Testis (tissue), 3 donors: Measurements from ENCODE around the gene GOLPH3. TPM values are rescaled to one million over a fixed set of nuclear protein-coding genes. Genes with fewer than 3 reads are reported as not detected.
A peak's percentile ranks its signal among the peaks of the same experiment; 100 is the strongest.

ENCODE experiments used
- DNase-seq: peaks from one replicate; pipeline ENCODE4 v3.0.0-alpha.2; 2019
- H3K27ac ChIP-seq, 2 donors: fragments of 200-600 bp; sonication (generic); one replicate each; pipeline ENCODE4 v1.5.1; 2019
- H3K27me3 ChIP-seq: fragments of 200-600 bp; sonication (generic); one replicate; pipeline ENCODE4 v1.5.1; 2019
- H3K36me3 ChIP-seq: fragments of 200-600 bp; sonication (generic); one replicate; pipeline ENCODE4 v1.5.1; 2017; ENCODE audit warnings: low read depth; ENCODE audit errors: missing control alignments
- H3K4me1 ChIP-seq: fragments of 200-600 bp; sonication (generic); one replicate; pipeline ENCODE4 v1.5.1; 2019
- H3K4me3 ChIP-seq, 2 donors: fragments of 200-600 bp; sonication (generic); one replicate each; pipeline ENCODE4 v1.5.1; 2017 to 2019
- H3K9me3 ChIP-seq: fragments of 200-600 bp; sonication (generic); one replicate; pipeline ENCODE4 v1.5.1; 2017
- CTCF ChIP-seq, 3 experiments: fragments of 450-650 bp in 2 of 3; fragments of 200-600 bp in 1 of 3; sonication (generic) in 1 of 3; IDR thresholded peaks; one replicate each; pipeline ENCODE4 v1.5.1; 2016 to 2019; ENCODE audit warnings: antibody characterized with exemption in 3 of 3, mild to moderate bottlenecking in 2 of 3, moderate library complexity in 1 of 3
- POLR2A ChIP-seq: fragments of 450-650 bp; IDR thresholded peaks from one replicate; pipeline ENCODE4 v1.6.1; 2017; ENCODE audit warnings: antibody characterized with exemption, mild to moderate bottlenecking, moderate library complexity
- WGBS, 2 donors: methylation state at CpG; one replicate each; pipeline ENCODE4 v1.1.5; 2018; 5-methylcytosine and 5-hydroxymethylcytosine counted together
- intact Hi-C: fragments of 100-400 bp; cut with DNase I; formaldehyde crosslinking; loops from one replicate; pipeline ENCODE4 v1.15.1; 2023; ENCODE audit warnings: low total_unique reads
- polyA plus RNA-seq: library from polyadenylated mRNA; stranded (reverse); fragments of 350-450 nt; fragmentation: Illumina TruSeq; extraction: RNeasy Lipid Tissue Mini Kit (QIAGEN cat#74804); gene quantifications from one replicate; pipeline ENCODE4 v1.2.3, GENCODE V29; 2014; ENCODE audit warnings: low read depth, low replicate concordance; ENCODE audit not compliant: insufficient read depth
- total RNA-seq, 2 donors: library from RNA; depleted of rRNA; stranded (reverse); fragments of >200 nt; gene quantifications; one replicate each; pipeline ENCODE4 v1.2.3, GENCODE V29; 2016

The GOLPH3 gene
- total and polyA plus RNA-seq, 3 donors from 2014 or later = 54.2 to 102 (median 88.7) TPM

GRCh38 chr5:32147959-32148358, 26.2 kb downstream of the GOLPH3 start:
- no peaks in the 10 kb centered on the region for H3K9me3 ChIP-seq
- TF ChIP-seq POLR2A (no peak), CTCF (IDR thresholded peaks at IDR 0.05) (no peak)
- peaks cover 19% of the 10 kb centered on the region for H3K4me1 ChIP-seq
- H3K27me3 ChIP-seq = no peaks in the 10 kb centered on the region
- H3K4me3 ChIP-seq = no peak overlapping the region
- H3K27ac ChIP-seq = no peak overlapping the region
- no peak for DNase-seq
- WGBS, 2 donors = 89 to 94% methylated on average over 4 of the region's 4 CpGs
- intact Hi-C loops = no loop called here
- no peaks in the 10 kb centered on the region for H3K36me3 ChIP-seq

DNA sequence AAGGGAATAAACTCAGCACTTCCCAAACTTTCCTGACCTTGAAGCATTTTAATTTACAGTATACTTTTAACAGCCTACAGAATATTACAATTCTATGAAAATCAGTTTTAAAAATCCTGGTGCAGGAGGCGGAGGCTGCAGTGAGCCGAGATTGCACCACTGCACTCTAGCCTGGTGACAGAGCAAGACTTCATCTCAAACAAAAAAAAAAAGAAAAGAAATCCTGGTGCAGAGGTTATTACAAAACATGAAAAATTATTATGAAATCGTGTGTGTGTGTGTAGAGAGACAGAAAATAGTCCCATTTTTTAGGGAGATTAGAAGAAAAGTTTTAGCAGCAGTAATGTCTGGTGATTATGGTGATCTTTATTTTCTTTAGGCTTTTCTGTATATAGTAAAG, 26.9 kb downstream of the GOLPH3 start:
- Histone ChIP-seq H3K4me3 (no peak overlapping the region), H3K9me3 (no peaks in the 10 kb centered on the region), H3K36me3 (no peaks in the 10 kb centered on the region), H3K4me1 (peaks cover 19% of the 10 kb centered on the region), H3K27me3 (no peaks in the 10 kb centered on the region), H3K27ac (no peak overlapping the region)
- no peak for DNase-seq
- 83 to 85% methylated on average over 3 of the region's 3 CpGs for WGBS, 2 donors
- TF ChIP-seq CTCF (IDR thresholded peaks at IDR 0.05) (no peak), POLR2A (no peak)
- intact Hi-C loops = no loop called here

GRCh38 chr5:32145378-32145777, 28.7 kb downstream of the GOLPH3 start:
- Histone ChIP-seq H3K9me3 (no peaks in the 10 kb centered on the region), H3K36me3 (no peaks in the 10 kb centered on the region), H3K4me1 (peaks cover 19% of the 10 kb centered on the region), H3K27me3 (no peaks in the 10 kb centered on the region), H3K4me3 (no peak overlapping the region), H3K27ac (no peak overlapping the region)
- WGBS, 2 donors = 50 to 56% methylated on average over 2 of the region's 2 CpGs
- intact Hi-C loops = no loop called here
- no peak for TF ChIP-seq POLR2A
- DNase-seq = no peak

- TF ChIP-seq POLR2A (no peak), CTCF (IDR thresholded peaks at IDR 0.05) (no peak)
- H3K9me3 ChIP-seq = no peaks in the 10 kb centered on the region
- intact Hi-C loops = no loop called here
- peaks cover 19% of the 10 kb centered on the region for H3K4me1 ChIP-seq
- 66 to 71% methylated on average over 5 of the region's 5 CpGs for WGBS, 2 donors
- no peaks in the 10 kb centered on the region for H3K27me3 ChIP-seq
- H3K27ac ChIP-seq = peak overlapping the region in 1 of 2 donors; percentile 14
- DNase-seq = no peak
- H3K4me3 ChIP-seq = no peak overlapping the region
- H3K36me3 ChIP-seq = no peaks in the 10 kb centered on the region
These were observed 29.5 kb downstream of the GOLPH3 start for GRCh38 chr5:32144378-32145207.

DNA sequence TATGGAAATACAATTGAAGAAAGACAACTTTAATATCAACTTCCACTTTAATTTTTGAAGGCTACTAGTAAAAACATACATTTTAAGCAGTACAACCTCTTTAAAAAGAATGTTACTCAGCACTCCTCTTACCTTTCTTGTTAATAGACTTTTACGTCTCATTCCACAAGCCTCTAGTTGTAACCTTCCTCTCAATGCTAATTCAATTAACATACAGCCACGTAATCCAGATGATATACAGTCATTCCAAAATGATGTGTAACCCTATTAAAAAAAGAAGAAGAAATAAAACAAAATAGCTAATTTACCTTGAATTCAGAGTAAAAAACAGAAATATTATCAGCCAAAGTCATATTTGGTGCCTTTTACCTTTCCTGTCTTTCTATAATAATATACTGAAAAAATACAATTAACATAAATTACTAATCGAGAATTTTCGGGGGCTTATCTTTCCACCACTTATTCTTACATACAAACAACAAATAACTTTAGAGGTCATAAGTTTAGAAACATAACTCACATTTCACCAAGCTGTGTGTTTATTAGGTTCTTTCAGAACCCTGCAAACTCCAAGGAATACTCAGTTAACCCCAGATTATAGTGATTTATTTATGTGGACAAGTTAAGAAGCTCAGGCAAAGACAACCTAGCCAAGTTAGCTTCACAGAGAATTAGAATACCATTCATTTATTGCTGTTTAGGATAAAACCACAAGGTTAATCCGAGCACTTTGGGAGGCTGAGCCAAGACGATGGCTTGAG, 30.3 kb downstream of the GOLPH3 start:
- H3K4me1 ChIP-seq = peaks cover 19% of the 10 kb centered on the region
- TF ChIP-seq POLR2A (no peak), CTCF (IDR thresholded peaks at IDR 0.05) (no peak)
- no peaks in the 10 kb centered on the region for H3K27me3 ChIP-seq
- H3K27ac ChIP-seq = no peak overlapping the region
- no peaks in the 10 kb centered on the region for H3K9me3 ChIP-seq
- 68 to 69% methylated on average over 6 of the region's 6 CpGs for WGBS, 2 donors
- intact Hi-C loops = no loop called here
- H3K4me3 ChIP-seq = no peak overlapping the region
- DNase-seq = no peak
- no peaks in the 10 kb centered on the region for H3K36me3 ChIP-seq
